ENCODE measurements around the gene DPF3. TPM values are rescaled to one million over a fixed set of nuclear protein-coding genes. Genes with fewer than 3 reads are reported as not detected.

DPF3 gene
- total and polyA plus RNA-seq, 8 donors: 1.4 to 3.6 (median 1.9) TPM

DNA sequence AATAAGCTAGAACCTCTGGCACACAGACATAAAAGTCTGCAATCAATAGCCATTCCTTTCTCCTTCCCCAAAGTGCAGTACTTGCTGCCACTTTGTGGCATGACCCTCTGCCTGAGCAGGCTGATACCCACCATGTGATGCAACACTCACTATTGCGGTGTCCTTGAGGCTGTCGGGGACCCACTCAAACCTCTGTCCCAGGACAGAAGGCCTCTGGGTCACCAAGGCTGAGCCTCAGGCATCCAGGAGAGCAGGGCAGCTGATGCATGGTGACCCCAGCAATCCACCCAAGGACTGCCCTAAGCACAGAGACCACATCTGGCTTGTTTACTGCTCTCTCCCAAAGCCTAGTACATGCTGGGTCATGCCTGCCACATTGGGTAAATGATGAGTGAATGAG lies 114.2 kb downstream of the DPF3 start:
- ATAC-seq (no peak), DNase-seq (no peak)
- Histone ChIP-seq H3K27me3 (no peaks in the 10 kb centered on the region), H3K36me3 (no peaks in the 10 kb centered on the region), H3K4me3 (no peak overlapping the region), H3K4me1 (no peaks in the 10 kb centered on the region), H3K9me3 (no peaks in the 10 kb centered on the region), H3K27ac (no peak overlapping the region)
- intact Hi-C loops (cut with DNase I): no loop called here
- TF ChIP-seq, protein P1, sequence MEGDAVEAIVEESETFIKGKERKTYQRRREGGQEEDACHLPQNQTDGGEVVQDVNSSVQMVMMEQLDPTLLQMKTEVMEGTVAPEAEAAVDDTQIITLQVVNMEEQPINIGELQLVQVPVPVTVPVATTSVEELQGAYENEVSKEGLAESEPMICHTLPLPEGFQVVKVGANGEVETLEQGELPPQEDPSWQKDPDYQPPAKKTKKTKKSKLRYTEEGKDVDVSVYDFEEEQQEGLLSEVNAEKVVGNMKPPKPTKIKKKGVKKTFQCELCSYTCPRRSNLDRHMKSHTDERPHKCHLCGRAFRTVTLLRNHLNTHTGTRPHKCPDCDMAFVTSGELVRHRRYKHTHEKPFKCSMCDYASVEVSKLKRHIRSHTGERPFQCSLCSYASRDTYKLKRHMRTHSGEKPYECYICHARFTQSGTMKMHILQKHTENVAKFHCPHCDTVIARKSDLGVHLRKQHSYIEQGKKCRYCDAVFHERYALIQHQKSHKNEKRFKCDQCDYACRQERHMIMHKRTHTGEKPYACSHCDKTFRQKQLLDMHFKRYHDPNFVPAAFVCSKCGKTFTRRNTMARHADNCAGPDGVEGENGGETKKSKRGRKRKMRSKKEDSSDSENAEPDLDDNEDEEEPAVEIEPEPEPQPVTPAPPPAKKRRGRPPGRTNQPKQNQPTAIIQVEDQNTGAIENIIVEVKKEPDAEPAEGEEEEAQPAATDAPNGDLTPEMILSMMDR (IDR thresholded peaks at IDR 0.05): no peak

DNA sequence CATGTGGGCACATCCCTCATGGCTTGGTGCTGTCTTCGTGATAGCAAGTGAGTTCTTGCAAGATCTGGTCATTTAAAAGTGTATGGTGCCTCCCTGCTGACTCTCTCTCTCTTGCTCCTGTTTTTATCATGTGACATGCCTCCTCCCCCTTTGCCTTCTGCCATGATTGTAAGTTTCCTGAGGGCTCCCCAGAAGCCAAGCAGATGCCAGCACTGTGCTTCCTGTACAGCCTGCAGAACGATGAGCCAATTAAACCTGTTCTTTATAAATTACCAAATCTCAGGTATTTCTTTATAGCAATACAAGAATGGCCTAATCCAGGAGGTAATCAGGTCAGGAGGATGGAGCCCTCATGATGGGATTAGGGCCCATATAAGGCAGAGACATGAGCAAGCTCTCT lies 116.3 kb downstream of the DPF3 start:
- no peaks in the 10 kb centered on the region for H3K4me1 ChIP-seq
- H3K36me3 ChIP-seq: no peaks in the 10 kb centered on the region
- no peaks in the 10 kb centered on the region for H3K9me3 ChIP-seq
- TF ChIP-seq, protein P1 (IDR thresholded peaks at IDR 0.05): no peak
- ATAC-seq: no peak
- no peak for DNase-seq
- no peaks in the 10 kb centered on the region for H3K27me3 ChIP-seq
- intact Hi-C loops (cut with DNase I): no loop called here
- no peak overlapping the region for H3K27ac ChIP-seq
- H3K4me3 ChIP-seq: no peak overlapping the region

DNA sequence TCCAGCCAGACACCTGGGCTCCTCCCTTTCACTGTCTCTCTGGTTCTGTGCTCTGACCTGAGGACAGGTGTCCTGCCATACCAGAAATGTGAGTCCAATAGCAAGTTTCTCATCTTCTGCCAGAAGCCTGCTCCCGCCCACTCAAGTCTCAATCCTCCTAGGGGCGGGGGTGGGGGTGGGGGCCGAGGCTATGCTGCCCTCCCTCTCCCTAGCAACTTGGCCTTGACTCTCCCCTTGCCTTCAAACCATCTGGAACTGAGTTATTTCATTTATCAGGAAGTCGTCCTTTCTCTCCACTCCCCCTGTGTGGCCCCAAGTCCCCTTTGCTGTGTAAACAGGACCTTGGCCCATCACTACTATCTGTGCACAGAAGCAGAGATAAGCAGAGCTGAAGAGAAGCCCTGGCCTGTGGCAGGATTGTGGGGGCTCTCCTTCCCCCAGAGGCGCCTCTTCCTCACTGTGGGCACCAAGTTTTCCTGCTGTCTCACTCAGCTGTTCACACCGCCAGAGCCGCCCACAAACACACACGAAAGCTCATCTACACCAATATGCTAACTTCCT lies 117.1 kb downstream of the DPF3 start:
- Histone ChIP-seq H3K4me3 (no peak overlapping the region), H3K27me3 (no peaks in the 10 kb centered on the region), H3K27ac (no peak overlapping the region), H3K4me1 (no peaks in the 10 kb centered on the region), H3K36me3 (no peaks in the 10 kb centered on the region), H3K9me3 (no peaks in the 10 kb centered on the region)
- TF ChIP-seq, protein P1 (IDR thresholded peaks at IDR 0.05): no peak
- ATAC-seq (no peak), DNase-seq (no peak)
- intact Hi-C loops (cut with DNase I): no loop called here

DNA sequence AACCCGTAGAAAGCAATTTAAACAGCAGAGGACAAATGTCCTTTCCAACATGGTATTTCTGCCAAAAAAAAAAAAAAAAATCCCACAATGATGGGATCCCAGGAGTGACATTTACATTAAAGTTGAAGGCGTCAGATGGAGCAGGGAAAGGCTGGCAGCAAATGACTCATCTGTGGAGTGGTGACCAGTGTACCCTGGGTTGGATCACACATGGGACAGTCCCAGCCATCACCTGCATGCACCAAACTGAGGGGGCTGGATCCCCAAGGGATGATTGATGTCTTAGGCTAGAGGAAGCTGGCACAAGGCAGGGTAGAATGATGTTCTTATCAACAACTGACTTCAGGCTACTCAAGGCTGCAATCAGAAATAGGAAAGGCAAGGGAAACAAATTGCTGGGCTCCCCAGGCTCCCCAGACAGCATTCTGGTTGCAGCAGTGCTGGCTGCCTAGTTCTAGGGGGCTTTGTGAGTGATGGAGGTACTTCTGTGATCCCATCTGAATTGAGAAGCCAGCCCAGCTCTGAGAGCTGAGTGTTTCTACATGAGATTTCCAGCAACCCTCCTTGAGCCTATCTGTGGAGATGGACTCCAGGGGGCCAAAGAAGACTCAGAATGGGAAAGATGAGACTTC lies 117.9 kb downstream of the DPF3 start:
- Histone ChIP-seq H3K27ac (no peak overlapping the region), H3K9me3 (no peaks in the 10 kb centered on the region), H3K4me1 (no peaks in the 10 kb centered on the region), H3K27me3 (no peaks in the 10 kb centered on the region), H3K4me3 (no peak overlapping the region), H3K36me3 (no peaks in the 10 kb centered on the region)
- no peak for DNase-seq
- TF ChIP-seq, protein P1 (IDR thresholded peaks at IDR 0.05): no peak
- intact Hi-C loops (cut with DNase I): no loop called here
- no peak for ATAC-seq

DNA sequence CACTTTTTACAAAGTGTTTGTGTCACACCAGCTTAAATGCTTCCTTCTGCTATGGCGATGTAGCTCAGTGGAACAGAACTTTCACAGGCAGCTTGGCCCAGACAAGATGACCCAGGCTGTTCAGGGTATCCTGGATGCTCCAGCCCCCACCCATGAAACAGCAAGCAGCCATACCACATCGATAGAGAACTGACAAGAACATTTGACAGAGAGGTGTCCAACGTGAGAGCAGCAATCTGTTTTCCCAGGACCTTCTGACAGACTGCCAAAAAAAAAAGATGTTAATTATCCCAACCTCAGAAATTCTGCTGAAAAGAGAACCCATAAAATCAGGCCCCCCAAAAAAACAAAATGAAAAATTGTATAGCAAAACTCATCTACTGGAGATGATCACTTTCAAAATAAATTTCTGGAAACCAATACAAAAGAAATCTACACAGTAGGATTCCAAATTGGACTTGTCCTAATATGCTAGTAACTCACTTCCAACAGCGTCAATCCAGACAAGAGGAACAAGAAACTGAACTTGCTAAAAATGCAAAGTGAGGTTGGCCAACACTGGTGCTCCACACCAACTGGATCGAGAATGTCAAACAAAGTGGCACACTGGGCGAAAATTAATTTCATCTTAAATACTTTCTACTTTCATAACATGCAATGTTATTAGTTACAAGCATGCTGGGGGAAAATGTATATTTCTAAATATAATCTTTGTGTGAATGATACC lies 118.8 kb downstream of the DPF3 start:
- Histone ChIP-seq H3K9me3 (no peaks in the 10 kb centered on the region), H3K36me3 (no peaks in the 10 kb centered on the region), H3K4me3 (no peak overlapping the region), H3K27ac (no peak overlapping the region), H3K4me1 (no peaks in the 10 kb centered on the region), H3K27me3 (no peaks in the 10 kb centered on the region)
- intact Hi-C loops (cut with DNase I): no loop called here
- no peak for DNase-seq
- TF ChIP-seq, protein P1 (IDR thresholded peaks at IDR 0.05): no peak
- ATAC-seq: no peak

Data from left lung (tissue), 10 donors.